CD4-positive, alpha-beta T cell treated with Interleukin-15 for 1 hour (primary cell): ENCODE results near the gene COL1A1.

Source experiments
- DNase-seq: peaks from one replicate; pipeline ENCODE4 v3.0.0-alpha.2; 2020

The COL1A1 gene

GRCh38 chr17:50201276-50201854 is at the start of gene COL1A1:
TSS of gene COL1A1 (minus strand) at chr17:50201631. CDS start at chr17:50201513, 118 bp downstream.
- no peak for DNase-seq

GRCh38 chr17:50248255-50248654 is 46.8 kb upstream of the COL1A1 start:
- no peak for DNase-seq

- DNase-seq, result no peak
These were observed 43.3 kb upstream of the COL1A1 start for GRCh38 chr17:50244771-50245170.

- no peak for DNase-seq
These were observed 40.0 kb upstream of the COL1A1 start for GRCh38 chr17:50241431-50241830.

- no peak for DNase-seq
These were observed 39.4 kb upstream of the COL1A1 start for GRCh38 chr17:50240851-50241250.

- no peak for DNase-seq
These were observed 38.5 kb upstream of the COL1A1 start for GRCh38 chr17:50239937-50240336.

GRCh38 chr17:50238601-50239280 is 37.3 kb upstream of the COL1A1 start:
- no peak for DNase-seq

GRCh38 chr17:50237901-50238300 is 36.5 kb upstream of the COL1A1 start:
- DNase-seq, result no peak

- no peak for DNase-seq
These were observed 33.1 kb upstream of the COL1A1 start for GRCh38 chr17:50234581-50234980.

- DNase-seq, result no peak
These were observed 24.3 kb upstream of the COL1A1 start for GRCh38 chr17:50225701-50226240.

GRCh38 chr17:50222922-50223321 is 21.5 kb upstream of the COL1A1 start:
- DNase-seq, result no peak

- DNase-seq, result no peak
These were observed 20.6 kb upstream of the COL1A1 start for GRCh38 chr17:50221864-50222545.

- DNase-seq, result no peak
These were observed 19.9 kb upstream of the COL1A1 start for GRCh38 chr17:50221266-50221863.

- no peak for DNase-seq
These were observed 19.4 kb upstream of the COL1A1 start for GRCh38 chr17:50220811-50221210.

- no peak for DNase-seq
These were observed 18.6 kb upstream of the COL1A1 start for GRCh38 chr17:50219939-50220465.

- DNase-seq, result no peak
These were observed 17.9 kb upstream of the COL1A1 start for GRCh38 chr17:50219342-50219741.

- no peak for DNase-seq
These were observed 17.4 kb upstream of the COL1A1 start for GRCh38 chr17:50218771-50219315.

GRCh38 chr17:50218071-50218759 is 16.8 kb upstream of the COL1A1 start:
- no peak for DNase-seq

- DNase-seq, result no peak
These were observed 16.2 kb upstream of the COL1A1 start for GRCh38 chr17:50217591-50217990.

- DNase-seq, result no peak
These were observed 13.7 kb upstream of the COL1A1 start for GRCh38 chr17:50214976-50215760.
